ENCODE data around the gene COL7A1. TPM values are rescaled to one million over a fixed set of nuclear protein-coding genes. Genes with fewer than 3 reads are reported as not detected.
A peak's percentile ranks its signal among the peaks of the same experiment; 100 is the strongest.

Gene COL7A1
- total RNA-seq, 1 experiment from 2014 or later: 8.1 TPM

- POLR2A ChIA-PET: no interaction called here
- ATAC-seq (no peak), DNase-seq (ENCODE audit: low spot score) (no peak)
- peaks cover 40% of the 10 kb centered on the region for H3K36me3 Mint-ChIP-seq
- H3K27me3 Mint-ChIP-seq (ENCODE audit: low read depth): no peaks in the 10 kb centered on the region; the same call in 1 of the 2 replicates
- CTCF ChIA-PET: interaction anchor here (1.0 to 1.4 kb wide), 3 partner anchors 37 to 161 kb away, joined by 3 to 6 read pairs (median 3); partner anchors contain the start of gene SLC26A6
- no peak overlapping the region for H3K4me3 Mint-ChIP-seq
- peaks cover 16% of the 10 kb centered on the region for H3K4me1 Mint-ChIP-seq
- H3K9me3 Mint-ChIP-seq: no peaks in the 10 kb centered on the region
- H3K27ac Mint-ChIP-seq: peak overlapping the region; percentile 75
- TF ChIP-seq E2F1 (CRISPR knock-in tag; IDR thresholded peaks at IDR 0.05) (no peak), MYBL2 (CRISPR knock-in tag; IDR thresholded peaks at IDR 0.05) (no peak), ZBTB21 (CRISPR knock-in tag; IDR thresholded peaks at IDR 0.05; ENCODE audit: borderline replicate concordance) (no peak), ZNF232 (CRISPR knock-in tag; IDR thresholded peaks at IDR 0.05) (no peak), RORB (CRISPR knock-in tag; IDR thresholded peaks at IDR 0.05) (no peak), FOXP4 (CRISPR knock-in tag; IDR thresholded peaks at IDR 0.05) (no peak), EMX1 (CRISPR knock-in tag; IDR thresholded peaks at IDR 0.05) (no peak), E2F5 (CRISPR knock-in tag; IDR thresholded peaks at IDR 0.05) (no peak), ZNF532 (CRISPR knock-in tag; IDR thresholded peaks at IDR 0.05; ENCODE audit: borderline replicate concordance) (no peak), AFF4 (CRISPR knock-in tag; IDR thresholded peaks at IDR 0.05; ENCODE audit: borderline replicate concordance) (no peak), ERG (CRISPR knock-in tag; IDR thresholded peaks at IDR 0.05) (no peak), HMGA2 (CRISPR knock-in tag; IDR thresholded peaks at IDR 0.05) (no peak), NFATC4 (CRISPR knock-in tag; IDR thresholded peaks at IDR 0.05) (no peak), ZNF416 (CRISPR knock-in tag; IDR thresholded peaks at IDR 0.05) (no peak)
Observed at GRCh38 chr3:48597408-48597800, 2.3 kb upstream of the COL7A1 start.
